Colonic mucosa (tissue), 4 donors: Measurements from ENCODE around the gene KRT17. TPM values are rescaled to one million over a fixed set of nuclear protein-coding genes. Genes with fewer than 3 reads are reported as not detected.

Experiments
- DNase-seq: peaks from one replicate; pipeline ENCODE4 v3.0.0-alpha.2; 2020
- H3K27ac ChIP-seq: fragments of 200-600 bp; one replicate; pipeline ENCODE4 v1.8.0; 2021
- H3K27me3 ChIP-seq: fragments of 200-600 bp; one replicate; pipeline ENCODE4 v1.8.0; 2021
- H3K36me3 ChIP-seq: fragments of 200-600 bp; one replicate; pipeline ENCODE4 v1.8.0; 2021
- H3K4me1 ChIP-seq: fragments of 200-600 bp; one replicate; pipeline ENCODE4 v1.8.0; 2021; ENCODE audit warnings: mild to moderate bottlenecking
- H3K4me3 ChIP-seq: fragments of 200-600 bp; one replicate; pipeline ENCODE4 v1.8.0; 2021
- H3K9ac ChIP-seq, 2 donors: one replicate each; pipeline ENCODE4 v1.7.0; 2013; ENCODE audit warnings: control low read depth in 2 of 2, low read depth in 2 of 2, low read length in 2 of 2
- H3K9me3 ChIP-seq: fragments of 200-600 bp; one replicate; pipeline ENCODE4 v1.8.0; 2021
- intact Hi-C: fragments of 100-400 bp; cut with DNase I; formaldehyde crosslinking; loops from one replicate; pipeline ENCODE4 v1.14.1; 2022
- total RNA-seq, 2 donors: library from RNA; stranded (reverse); fragmentation: NEBNext Ultra II Directional in 1 of 2; extraction: Animal tissue kit (Norgen Biotek cat#: 25700) in 1 of 2; gene quantifications; one replicate each; pipeline ENCODE4 v1.2.1, GENCODE V29; 2021
- TF ChIP-seq, protein P1 (sequence below): fragments of 200-600 bp; IDR thresholded peaks from one replicate; pipeline ENCODE4 v1.8.0; 2022; ENCODE audit warnings: antibody characterized with exemption, mild to moderate bottlenecking
- donor health status: healthy.
- donor health status: DM: no; HTN: no; CAD: no.
- donor health status: DM: no; HTN: no; CAD: no.

The KRT17 gene
- total RNA-seq, 2 donors from 2014 or later, result 1.2 TPM; not detected in 1

DNA sequence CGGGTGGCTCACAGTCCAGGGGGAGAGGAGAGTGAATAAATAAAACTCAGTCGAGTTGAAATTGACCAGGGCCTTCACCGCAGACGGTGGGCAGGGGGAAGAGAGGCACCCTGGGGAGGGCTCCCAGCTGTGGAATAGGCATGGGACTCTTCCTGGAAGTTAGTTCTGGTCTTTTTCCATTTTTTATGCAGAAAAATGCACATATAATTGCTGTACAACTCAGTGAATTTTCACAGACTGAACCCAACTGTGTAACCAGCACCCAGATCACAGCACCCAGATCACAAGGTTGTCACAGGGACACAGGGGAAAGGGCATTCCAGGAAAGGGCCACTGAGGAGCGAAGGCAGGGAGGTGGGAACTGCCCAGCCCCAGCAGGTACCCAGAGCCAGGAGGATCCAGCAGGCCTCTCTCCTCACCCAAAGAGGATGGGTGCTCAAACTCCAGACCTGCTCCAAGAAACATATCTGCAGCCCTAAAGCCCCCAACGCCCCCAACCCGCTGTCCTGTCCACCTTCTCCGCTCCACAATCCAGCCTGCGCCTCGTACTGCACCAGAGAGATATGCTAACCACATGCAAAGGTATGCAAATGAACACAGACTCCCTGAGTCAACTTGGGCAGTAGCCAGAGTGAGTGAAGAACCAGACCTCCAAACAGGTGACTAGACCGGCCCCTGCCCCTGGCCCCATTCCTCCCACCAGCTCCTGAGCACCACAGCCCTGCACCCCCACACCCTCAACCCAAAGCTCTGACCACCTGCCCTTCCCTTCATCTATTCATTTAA, 35.2 kb upstream of the KRT17 start:
- Histone ChIP-seq H3K27me3 (no peaks in the 10 kb centered on the region), H3K36me3 (no peaks in the 10 kb centered on the region), H3K4me3 (no peak overlapping the region), H3K9me3 (no peaks in the 10 kb centered on the region), H3K9ac (peak overlapping the region in 1 of 2 donors; percentile 95), H3K4me1 (peaks cover 7% of the 10 kb centered on the region), H3K27ac (no peak overlapping the region)
- TF ChIP-seq, protein P1, sequence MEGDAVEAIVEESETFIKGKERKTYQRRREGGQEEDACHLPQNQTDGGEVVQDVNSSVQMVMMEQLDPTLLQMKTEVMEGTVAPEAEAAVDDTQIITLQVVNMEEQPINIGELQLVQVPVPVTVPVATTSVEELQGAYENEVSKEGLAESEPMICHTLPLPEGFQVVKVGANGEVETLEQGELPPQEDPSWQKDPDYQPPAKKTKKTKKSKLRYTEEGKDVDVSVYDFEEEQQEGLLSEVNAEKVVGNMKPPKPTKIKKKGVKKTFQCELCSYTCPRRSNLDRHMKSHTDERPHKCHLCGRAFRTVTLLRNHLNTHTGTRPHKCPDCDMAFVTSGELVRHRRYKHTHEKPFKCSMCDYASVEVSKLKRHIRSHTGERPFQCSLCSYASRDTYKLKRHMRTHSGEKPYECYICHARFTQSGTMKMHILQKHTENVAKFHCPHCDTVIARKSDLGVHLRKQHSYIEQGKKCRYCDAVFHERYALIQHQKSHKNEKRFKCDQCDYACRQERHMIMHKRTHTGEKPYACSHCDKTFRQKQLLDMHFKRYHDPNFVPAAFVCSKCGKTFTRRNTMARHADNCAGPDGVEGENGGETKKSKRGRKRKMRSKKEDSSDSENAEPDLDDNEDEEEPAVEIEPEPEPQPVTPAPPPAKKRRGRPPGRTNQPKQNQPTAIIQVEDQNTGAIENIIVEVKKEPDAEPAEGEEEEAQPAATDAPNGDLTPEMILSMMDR, result no peak
- no peak for DNase-seq
- intact Hi-C loops, result loop anchor here (5.0 kb wide), 2 partner anchors 112 to 857 kb away; no protein-coding TSS in a partner anchor

DNA sequence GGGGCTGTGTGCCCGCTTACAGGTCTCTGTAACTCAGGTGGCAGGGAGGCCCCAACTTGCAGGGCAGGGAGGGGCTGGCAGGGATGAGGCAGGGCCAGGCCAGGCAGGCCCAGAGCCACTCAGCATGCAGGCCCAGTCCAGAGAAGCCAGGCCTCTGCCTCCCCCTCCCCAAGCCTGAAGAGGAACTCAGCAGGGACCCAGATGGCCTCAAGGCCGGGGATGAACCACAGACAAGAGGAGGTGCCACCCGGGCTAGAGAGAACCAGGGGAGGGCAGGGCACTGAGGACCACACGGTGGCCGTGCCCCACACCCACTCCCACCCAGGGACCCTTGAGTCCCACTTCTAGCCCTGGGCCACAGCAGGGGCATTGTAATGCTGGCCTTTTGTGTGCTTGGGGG, 34.5 kb upstream of the KRT17 start:
- Histone ChIP-seq H3K9me3 (no peaks in the 10 kb centered on the region), H3K36me3 (no peaks in the 10 kb centered on the region), H3K27me3 (no peaks in the 10 kb centered on the region), H3K4me1 (peaks cover 7% of the 10 kb centered on the region), H3K27ac (no peak overlapping the region), H3K4me3 (no peak overlapping the region), H3K9ac (peak overlapping the region in 1 of 2 donors; percentile 95)
- intact Hi-C loops, result no loop called here
- DNase-seq, result no peak
- TF ChIP-seq, protein P1, result no peak

DNA sequence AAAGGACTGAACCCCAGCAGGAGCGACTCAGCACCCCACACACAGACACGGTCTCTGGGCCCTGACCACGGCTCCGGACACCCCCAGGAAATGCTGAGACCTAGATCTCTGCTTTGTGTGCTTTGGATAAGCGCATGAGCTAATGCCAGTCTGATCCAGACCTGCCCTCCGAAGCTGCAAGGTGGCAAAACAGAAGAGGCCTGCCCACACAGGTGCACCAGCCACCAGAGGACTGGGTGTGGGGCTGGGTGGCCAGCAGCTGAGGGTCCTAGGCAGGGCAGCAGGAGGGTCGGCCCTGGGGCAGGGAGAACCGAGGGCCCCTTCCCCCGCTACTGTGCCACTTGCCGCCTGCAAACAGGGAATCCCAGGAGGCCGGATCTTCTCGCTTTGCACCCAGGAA, 33.6 kb upstream of the KRT17 start:
- H3K36me3 ChIP-seq, result no peaks in the 10 kb centered on the region
- no peaks in the 10 kb centered on the region for H3K9me3 ChIP-seq
- no peaks in the 10 kb centered on the region for H3K27me3 ChIP-seq
- H3K9ac ChIP-seq, result peak overlapping the region; percentile 24 to 95
- peaks cover 17% of the 10 kb centered on the region for H3K4me1 ChIP-seq
- no peak for DNase-seq
- H3K4me3 ChIP-seq, result no peak overlapping the region
- intact Hi-C loops, result no loop called here
- H3K27ac ChIP-seq, result no peak overlapping the region
- TF ChIP-seq, protein P1, result no peak

DNA sequence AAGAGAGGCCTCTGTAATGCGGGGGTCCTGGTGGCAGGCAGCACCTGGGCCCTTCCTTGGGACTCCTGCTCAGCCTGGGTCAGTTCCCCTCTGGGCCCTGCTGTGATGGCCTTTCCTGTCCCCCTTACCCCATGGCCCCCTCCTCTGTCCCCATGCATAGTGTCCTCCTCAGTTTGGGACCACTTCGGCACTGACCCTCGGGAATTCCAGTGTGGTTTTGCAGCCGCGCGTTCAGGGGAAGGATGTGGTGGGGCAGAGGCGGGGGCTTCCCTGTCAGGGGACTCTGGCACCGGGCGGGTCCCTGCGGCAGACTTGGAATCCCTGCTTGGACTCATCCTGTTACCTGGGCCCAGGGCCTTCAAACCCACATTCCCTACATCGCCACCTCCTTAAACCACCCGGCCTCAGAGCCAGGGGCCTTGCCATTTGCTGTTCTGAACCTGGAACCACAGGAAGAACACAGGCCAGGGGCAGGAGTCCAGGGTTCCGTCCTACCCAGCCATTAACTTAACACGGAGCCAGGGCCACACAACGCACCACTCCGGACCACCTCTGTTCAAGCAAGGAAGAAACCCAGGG, 32.9 kb upstream of the KRT17 start:
- peak overlapping the region; percentile 96 for H3K27ac ChIP-seq
- peak overlapping the region; percentile 24 to 95 for H3K9ac ChIP-seq
- H3K4me1 ChIP-seq, result peaks cover 23% of the 10 kb centered on the region
- DNase-seq, result no peak
- no peak overlapping the region for H3K4me3 ChIP-seq
- H3K27me3 ChIP-seq, result no peaks in the 10 kb centered on the region
- TF ChIP-seq, protein P1, result no peak
- H3K9me3 ChIP-seq, result no peaks in the 10 kb centered on the region
- intact Hi-C loops, result no loop called here
- H3K36me3 ChIP-seq, result no peaks in the 10 kb centered on the region

DNA sequence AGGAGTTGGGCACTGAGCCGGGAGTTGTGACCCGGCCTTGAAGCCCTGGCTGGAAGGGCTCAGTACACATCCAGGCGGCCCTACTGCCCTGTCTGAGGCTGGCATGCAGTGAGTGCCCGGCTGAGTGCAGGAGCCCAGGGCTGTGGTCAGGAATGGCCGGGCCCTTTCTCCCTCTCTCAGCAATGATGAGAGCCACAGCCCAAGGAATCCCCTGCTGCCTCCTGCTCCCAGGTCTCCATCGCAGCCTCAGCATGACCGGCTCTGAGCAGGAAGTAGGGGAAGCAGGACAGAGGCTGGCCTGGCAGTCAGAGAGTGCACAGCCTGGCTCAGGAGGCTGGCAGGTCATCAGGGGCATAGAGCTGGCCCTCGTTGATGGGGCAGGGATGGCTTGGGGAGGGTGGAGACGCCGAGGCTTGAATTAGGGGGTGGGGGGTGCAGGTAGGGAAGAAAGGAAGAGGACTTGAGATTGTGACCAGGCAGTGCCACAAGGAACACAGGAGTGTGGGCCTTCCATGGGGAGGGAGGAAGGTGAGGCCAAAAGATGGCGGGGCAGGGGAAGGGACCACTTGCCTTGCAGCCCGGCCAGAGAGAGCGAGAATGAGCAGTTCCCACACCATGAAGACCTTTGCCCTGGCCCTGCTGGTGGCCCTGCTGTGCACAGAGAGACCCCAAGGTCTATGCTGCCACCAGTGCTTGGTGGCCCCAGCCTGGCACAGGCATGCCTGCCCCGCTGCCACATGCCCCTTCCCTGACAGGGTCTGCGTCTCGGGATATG, 32.1 kb upstream of the KRT17 start:
- Histone ChIP-seq H3K9ac (peak overlapping the region; percentile 54 to 95), H3K36me3 (no peaks in the 10 kb centered on the region), H3K4me1 (peaks cover 23% of the 10 kb centered on the region), H3K4me3 (no peak overlapping the region), H3K27me3 (no peaks in the 10 kb centered on the region), H3K27ac (peak overlapping the region; percentile 96), H3K9me3 (no peaks in the 10 kb centered on the region)
- intact Hi-C loops, result no loop called here
- TF ChIP-seq, protein P1, result no peak
- DNase-seq, result no peak
